Measurements from ENCODE around the gene TPH2.

TPH2 gene

DNA sequence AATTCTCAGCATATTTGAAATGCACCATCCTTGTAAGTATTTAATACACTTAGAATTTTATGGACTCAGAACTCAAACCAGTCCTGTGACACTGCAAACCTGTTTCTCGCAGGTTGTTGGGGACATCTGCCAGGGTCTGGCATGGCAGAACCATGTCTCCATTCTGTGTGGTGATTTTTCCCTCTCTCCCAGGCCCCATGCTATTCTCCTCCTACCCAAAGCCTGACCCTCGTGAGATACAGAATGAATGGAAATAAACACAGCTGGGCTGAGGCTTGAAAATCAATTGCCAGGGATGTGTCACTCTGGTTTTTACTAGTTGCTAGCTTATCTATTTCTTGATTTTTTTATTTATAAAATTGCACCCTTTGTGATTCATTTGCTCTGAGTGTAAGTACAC lies 19.8 kb downstream of the TPH2 start:
- DNase-seq (ENCODE audit: extremely low read depth in 1 of 2, low read depth in 1 of 2) = no peak

DNA sequence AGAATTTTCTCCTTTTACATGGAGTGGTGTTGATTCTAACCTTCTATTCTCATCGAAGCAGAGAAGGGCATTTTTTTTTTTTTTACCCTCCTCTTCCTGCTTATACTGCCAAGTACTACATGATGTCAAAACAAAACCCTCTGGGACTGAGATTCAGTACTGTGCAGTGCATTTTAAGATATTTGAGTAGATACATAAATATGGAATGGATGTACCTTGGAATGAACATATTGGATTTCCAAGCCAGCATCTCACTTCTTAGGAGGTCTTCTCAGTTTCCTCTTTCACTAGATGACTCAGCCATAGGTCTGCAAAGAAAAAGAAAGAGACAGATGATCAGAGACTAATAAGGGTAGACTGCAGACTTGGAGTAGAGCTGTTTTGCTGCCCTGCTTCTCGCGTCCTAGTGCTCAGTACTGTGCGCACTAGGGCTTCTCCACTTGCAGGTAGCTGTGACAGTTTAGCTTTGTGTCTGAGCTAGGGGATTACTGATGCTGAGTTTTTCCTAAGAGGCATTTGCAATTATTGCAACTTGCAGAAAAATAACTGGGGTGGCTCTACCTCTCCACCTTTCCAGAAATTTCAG lies 20.4 kb downstream of the TPH2 start:
- no peak for DNase-seq (ENCODE audit: extremely low read depth in 1 of 2, low read depth in 1 of 2)

DNA sequence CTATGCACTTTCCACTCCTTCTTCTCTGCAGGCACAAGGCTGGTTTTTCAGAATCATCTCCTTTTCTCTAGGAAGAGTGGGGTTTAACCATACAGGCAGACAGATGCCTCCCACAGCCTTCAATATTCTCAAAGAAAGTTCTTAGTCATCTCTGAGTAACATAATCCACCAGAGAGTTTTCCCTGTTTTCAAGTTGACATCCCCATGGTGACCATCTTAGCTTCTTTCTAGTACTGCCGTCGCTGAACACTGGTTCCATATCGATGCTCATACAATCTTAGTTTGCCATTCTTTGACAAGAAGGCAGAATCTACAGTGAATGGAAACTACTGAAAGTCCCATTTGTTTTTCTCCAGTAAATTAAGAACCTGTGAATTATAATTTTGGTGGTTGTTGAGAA lies 28.6 kb downstream of the TPH2 start:
- no peak for DNase-seq (ENCODE audit: extremely low read depth in 1 of 2, low read depth in 1 of 2)

DNA sequence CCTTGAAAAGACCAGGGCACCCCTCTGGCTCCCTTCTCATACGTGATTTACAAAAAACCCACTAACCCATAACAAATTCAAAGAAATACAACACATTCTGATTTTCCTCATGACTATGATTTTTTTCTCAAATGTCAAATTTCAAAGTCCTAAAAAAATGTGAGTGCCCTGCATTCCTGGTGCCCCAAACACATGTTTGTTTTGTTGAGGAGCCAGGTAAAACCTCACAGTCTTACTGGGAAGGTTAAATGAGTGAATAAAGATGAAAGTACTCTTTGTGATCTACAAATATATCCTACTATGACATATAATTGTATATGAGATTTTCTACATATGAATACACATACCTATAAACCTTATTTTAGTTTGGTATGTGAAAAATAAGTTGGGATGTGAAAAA lies 30.7 kb downstream of the TPH2 start:
- DNase-seq (ENCODE audit: extremely low read depth in 1 of 2, low read depth in 1 of 2) = no peak

DNA sequence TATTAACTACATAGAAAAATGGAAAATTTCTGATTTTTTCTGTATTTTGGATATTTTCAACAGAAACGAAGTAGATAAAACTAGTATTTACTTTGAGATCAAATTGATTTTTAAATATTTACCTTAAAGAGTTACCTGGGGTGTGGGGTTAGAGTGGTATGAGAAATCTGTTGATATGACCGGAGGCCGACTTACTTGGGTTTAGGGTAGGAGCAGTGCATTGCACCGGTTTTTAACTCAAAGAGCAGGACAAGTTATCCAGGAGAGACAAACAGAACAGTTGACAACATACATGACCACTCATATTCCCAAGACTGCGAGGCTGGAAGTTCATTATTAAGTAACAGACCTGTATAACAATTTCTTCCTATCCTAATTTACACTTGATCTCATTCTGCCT lies 31.4 kb downstream of the TPH2 start:
- no peak for DNase-seq (ENCODE audit: extremely low read depth in 1 of 2, low read depth in 1 of 2)

DNA sequence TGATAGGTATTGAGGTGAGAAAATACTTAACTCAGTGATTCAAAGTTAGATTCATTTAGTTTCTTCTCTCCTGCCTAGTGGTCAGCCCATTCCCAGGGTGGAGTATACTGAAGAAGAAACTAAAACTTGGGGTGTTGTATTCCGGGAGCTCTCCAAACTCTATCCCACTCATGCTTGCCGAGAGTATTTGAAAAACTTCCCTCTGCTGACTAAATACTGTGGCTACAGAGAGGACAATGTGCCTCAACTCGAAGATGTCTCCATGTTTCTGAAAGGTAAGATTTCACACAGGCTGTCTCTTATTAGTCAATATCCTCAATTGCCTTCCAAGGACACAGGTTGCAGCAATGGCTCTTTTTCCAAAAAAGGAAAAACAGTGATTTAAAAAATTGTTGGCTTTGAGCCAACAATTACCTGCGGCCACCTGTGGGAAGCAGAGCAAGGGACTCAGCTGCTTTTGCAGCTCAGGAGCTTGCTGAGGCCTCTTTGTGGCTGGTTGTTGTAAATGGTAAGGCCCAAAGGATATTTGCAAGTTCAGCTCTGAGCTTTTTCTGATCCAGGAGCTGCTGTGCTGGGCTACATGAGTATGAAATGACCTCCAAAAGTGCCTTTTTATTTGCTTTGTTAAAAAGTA lies 33.9 kb downstream of the TPH2 start:
- DNase-seq (ENCODE audit: extremely low read depth in 1 of 2, low read depth in 1 of 2) = no peak

DNA sequence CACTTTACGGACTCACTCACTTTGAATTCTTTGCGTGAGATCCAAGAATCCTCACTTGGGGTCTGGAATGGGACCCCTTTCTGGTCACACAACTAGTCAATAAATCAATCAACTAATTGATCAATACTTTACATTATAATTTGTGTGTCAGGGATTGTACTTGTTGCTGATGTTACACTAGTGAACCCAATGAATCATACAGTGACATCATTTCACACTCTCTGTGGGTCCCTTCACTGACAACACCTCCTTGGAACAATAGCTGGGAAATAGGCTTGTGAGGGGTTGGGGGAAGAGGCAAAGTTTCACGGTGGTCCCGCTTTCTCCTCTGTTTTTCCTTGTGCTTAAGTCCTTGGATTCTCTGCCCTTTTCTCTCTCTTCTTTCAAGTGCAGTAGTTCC lies 35.0 kb downstream of the TPH2 start:
- DNase-seq (ENCODE audit: extremely low read depth in 1 of 2, low read depth in 1 of 2) = no peak

DNA sequence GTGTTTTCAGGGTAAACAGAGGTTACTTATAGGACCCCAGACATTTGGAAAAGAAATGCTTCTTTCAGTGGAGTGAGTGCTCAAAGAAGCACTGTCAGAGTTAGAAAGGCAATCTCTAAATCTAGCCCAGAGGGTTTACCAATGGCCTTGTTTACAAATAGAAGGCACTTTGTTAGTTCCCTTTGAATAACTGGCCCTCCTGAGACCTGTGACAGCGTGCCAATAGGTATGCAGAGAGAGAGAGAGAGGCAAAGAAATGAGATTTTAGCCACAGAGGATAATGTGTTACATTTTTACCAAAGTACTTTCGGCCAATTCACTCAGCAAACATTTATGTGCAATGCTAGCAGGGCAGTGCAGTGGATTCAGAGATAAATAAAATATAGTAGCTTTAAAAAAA lies 41.9 kb downstream of the TPH2 start:
- DNase-seq (ENCODE audit: extremely low read depth in 1 of 2, low read depth in 1 of 2) = no peak

DNA sequence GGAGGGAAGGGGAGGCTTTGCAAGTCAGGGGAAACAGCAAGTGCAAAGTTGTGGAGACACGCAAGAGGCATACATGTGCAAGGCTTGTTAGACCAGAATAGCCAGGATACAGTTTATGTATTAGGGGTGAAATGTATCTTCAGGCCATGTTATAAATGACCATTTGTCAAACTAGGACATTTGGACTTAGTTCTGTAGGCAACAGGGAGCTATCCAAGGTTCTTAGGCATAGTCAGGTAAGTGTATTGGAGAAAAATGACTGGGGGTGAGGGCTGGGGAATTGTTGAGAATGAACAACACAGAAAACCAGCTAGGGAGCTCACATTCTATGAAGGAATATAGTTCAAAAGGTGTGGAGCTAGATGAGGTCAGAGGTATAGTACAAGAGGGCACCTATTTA lies 42.5 kb downstream of the TPH2 start:
- no peak for DNase-seq (ENCODE audit: extremely low read depth in 1 of 2, low read depth in 1 of 2)

DNA sequence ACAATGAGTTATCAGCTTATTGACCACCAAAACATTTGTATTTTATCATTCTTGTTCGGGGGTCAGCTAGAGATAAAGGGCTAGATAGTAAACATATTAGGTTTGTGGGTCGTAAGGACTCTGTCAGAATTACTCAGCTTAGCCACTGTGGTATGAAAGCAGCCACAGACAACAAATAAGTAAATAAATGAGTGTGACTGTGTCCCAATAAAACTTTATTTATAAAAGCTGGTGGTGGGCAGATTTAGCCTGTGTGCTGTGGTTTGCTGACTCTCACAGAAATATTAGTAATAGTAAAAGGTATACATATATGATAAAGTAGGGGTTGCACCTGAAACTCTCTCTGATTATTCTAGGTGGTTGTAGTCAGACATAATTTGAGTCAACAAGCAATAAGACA lies 56.1 kb downstream of the TPH2 start:
- no peak for DNase-seq (ENCODE audit: extremely low read depth in 1 of 2, low read depth in 1 of 2)

DNA sequence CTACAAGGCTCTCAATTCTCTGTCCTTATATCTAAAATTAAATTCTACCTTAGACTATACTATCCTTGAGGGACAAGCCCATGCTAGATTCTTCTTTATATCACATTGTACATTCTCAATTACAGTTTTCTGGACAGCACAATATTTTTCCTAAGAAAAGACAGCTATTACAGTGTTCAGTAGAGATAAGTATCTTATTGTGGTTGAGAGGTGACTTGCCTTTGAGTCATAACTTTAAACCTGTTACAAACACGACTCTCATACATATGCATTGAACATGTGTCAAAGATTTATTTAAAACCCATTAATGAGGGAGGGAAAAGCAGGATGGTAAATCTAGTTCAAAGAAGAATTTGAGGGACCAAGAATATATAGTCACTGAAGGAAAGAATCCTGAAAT lies 61.1 kb downstream of the TPH2 start:
- DNase-seq (ENCODE audit: extremely low read depth in 1 of 2, low read depth in 1 of 2) = no peak

DNA sequence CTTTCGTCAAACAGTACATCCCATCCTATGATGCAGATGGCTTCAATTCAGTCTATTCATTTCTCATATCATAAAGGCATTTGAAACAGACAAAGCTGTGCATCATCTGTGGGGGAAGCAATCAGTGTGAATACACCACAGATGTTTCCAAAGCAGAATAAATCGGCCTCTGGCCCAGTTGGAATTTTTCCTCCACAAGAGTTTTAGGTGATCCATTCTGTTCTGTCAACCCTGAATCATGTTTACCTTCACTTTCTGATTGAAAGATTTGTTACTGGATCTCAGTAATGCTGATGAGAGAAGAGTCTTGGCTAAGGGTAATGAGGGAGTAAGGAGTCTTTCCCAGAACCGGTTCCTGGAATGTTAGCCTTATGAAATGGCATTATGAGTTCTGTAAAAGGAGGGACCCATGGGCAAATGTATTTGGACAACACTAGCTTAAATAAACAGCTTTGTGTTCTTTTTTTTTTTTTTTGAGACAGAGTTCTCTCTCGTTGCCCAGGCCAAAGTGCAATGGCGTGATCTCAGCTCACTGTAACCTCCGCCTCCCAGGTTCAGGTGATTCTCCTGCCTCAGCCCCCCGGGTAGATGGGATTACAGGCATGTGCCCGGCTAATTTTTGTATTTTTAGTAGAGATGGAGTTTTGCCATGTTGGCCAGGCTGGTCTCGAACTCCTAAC lies 62.5 kb downstream of the TPH2 start:
- DNase-seq (ENCODE audit: extremely low read depth in 1 of 2, low read depth in 1 of 2) = no peak

DNA sequence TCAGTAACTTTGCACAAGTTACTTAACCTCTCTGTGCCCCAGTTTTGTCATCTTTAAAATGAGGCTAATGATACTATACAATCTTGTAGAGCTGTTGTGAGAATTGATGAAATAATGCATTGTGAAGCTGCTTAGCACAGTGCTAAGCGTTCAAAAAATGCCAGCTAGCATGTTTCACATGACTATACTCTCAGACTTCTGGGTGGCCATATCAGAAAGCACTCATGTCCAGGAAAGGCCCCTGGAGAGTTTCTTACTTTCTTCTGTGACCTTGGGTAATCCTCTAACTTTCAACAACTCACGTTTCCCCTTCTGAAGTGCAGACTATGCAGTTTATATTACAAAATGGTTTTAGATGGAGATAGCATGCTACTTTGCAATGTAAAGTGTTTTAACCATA lies 68.1 kb downstream of the TPH2 start:
- no peak for DNase-seq (ENCODE audit: extremely low read depth in 1 of 2, low read depth in 1 of 2)

DNA sequence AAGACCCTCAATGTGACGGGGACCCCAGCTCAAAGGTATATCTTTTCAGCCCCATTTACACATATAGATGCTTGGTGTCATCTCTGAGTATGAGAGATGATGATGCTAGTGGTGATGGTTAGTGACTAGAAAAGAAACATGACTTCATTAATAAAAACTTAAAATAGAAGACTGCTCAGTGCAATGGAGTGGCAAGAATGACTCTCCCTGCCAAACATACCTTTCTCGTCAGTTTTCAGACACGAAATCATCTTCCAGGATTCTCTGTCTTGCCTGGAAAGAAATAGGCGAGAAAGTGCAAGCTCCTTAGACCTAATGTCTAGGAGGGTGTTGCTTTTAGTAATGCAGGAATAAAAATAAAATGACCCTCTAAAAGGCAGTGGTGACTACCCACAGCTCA lies 71.7 kb downstream of the TPH2 start:
- no peak for DNase-seq (ENCODE audit: extremely low read depth in 1 of 2, low read depth in 1 of 2)

DNA sequence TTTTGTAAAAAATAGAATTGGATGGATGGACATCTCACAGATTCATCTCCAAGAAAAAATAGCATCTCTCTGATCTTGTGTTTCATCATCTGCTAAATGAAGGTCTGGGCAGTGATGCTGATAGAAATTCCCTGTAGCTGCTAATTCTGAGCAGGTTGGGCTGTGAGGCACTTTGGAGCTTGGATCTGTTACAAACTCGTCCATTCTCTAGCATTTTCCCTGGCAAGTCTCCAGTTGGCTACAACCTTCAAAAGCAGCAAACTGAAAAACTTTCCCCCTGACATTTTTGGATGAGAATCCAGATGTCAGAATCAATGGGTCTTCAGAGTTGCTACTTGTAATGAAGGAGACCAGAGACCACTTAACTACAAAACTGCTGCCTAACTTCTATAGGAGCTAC lies 72.7 kb downstream of the TPH2 start:
- DNase-seq (ENCODE audit: extremely low read depth in 1 of 2, low read depth in 1 of 2) = no peak

DNA sequence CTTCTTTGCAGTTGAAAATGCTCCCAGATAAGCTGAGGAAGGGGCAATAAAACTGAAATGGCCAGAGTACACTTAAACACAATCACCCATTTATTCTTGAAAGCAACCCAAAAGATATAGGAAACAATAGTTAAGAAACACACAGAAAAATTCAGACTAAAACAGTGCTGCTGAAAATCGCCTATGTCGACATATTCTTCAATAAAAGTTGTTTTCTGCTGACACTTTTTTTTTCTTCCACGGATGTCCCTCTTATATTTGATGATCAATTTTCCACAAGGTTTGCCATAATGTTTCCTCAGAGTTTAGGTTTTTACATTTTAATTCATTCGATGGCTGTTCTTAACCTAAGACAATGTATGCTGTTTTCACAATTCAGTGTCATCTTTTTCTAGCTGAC lies 74.2 kb downstream of the TPH2 start:
- DNase-seq (ENCODE audit: extremely low read depth in 1 of 2, low read depth in 1 of 2) = no peak

DNA sequence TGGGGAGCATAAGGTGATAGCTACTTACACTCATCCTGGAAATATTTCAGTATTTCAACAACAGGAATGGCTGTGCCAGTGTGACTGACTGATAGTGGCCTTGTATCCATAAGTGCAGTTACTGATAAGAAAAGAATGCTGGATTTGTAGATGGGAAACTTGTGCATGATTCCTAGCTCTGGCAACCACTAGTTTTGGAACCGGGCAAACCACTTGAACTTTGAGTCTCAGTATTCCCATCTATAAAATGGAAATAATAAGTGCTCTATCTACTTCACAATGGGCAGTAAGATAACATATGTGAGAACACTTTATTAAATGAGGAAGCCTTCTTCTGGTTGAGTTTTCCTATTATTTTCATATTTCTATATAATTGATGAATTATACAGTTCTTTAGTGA lies 77.2 kb downstream of the TPH2 start:
- DNase-seq (ENCODE audit: extremely low read depth in 1 of 2, low read depth in 1 of 2) = no peak

DNA sequence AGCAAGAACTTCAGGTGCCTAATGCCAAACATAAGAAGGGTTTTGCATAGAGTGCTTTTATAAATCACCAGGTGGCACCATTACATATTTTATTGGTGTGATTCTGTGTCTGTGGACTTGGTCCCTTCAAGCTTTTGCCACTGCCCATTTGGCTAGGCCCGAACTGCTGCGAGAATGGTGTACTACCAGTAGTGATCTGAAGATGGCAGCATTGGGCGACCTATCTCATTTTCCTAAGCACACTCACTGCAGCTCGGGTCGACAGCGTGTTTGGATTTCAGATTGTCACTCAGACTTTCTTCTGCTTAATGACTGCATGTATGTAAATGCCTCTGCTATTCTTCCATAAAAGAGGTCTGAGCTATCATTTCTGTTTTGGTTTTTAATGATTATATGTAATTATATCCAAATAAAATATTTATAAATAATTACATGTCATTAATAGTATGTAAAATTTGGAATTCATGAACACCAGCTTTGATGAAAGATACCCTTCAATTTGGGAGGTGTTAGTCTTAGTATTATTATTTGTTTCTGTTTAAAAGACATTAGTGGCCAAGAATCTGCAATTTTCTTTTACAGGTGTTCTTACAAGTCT lies 78.5 kb downstream of the TPH2 start:
- peak; percentile 9 to 22 for DNase-seq (ENCODE audit: extremely low read depth in 1 of 2, low read depth in 1 of 2)

DNA sequence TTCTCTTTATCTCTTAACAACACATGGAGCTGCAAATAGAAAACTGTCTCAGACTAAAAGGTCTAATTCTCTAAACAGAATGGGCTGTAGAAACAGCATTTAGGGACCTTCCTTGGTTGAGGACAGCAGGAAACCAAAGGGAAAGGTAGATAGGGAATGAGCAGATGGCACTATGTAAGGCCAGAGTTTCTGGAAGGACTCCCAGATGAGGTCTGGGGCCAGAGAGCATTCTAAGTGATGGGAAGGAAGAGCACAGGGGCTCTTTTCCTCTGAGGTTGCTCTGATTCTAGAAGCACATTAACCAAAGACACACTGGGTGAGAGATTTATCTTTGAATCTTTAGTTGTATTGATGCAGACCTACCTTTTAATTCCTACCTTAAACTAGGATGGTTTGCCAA lies 79.4 kb downstream of the TPH2 start:
- no peak for DNase-seq (ENCODE audit: extremely low read depth in 1 of 2, low read depth in 1 of 2)

DNA sequence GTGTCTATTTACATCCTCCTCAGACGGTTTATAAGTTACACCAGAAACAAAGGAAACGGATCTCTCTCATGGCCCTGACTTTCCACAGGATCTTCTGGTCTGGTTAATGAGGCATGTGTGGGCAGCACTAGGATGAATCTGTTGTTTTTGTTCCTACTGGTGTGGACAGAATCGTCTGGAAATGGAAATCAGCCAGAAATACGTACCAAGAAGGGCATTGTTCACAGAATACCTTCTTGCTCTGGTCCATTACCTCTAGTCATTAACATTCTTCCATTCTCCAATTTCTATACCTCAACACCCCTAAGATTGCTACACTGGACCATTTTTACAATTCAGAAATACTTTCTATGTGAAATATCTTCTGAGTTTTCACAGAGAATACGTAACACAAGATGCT lies 86.0 kb downstream of the TPH2 start:
- DNase-seq (ENCODE audit: extremely low read depth in 1 of 2, low read depth in 1 of 2) = no peak

DNA sequence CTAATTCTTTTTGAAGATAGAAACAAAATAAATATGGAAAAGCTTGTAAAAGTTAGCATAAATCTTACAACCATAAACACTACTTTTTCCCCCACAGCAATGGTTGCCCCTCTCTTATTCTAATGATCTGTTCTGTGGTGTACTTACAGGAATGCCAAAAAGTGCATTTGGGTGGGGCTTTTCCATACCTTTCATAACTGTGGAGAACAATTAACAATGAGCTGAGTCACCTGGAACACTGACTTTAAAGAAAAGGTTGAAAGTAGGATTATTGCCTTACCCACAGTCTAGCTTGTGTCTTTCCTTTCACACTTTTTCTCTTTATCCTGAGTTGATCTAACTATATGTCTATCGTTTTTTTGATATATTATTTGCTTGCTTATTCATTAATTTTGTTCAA lies 86.9 kb downstream of the TPH2 start:
- DNase-seq (ENCODE audit: extremely low read depth in 1 of 2, low read depth in 1 of 2) = no peak

DNA sequence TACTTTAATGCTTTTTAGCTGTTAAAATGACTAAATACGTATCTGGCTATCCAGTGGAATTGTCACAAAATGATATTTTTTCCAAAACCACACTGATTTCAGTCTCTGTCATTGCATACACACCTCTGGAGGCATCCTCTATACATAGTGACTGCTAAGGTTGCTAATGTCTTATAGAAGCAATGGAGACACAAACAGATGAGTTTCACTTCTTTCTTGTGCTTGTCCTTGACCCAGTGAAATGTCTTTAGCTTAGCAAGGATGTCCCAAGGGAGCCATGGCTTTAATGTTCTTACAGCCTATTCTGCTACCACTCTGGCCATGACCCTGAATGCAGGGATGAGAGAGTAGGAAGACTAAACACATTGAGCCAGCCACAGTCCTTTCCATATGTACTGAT lies 90.3 kb downstream of the TPH2 start:
- DNase-seq (ENCODE audit: extremely low read depth in 1 of 2, low read depth in 1 of 2) = no peak

All from activated CD8-positive, alpha-beta memory T cell treated with anti-CD3 and anti-CD28 coated beads for 1 hour (primary cell).